CD8-positive, alpha-beta memory T cell (primary cell): ENCODE data around the gene ZCWPW1. TPM values are rescaled to one million over a fixed set of nuclear protein-coding genes. Genes with fewer than 3 reads are reported as not detected.

ENCODE experiments used
- CTCF ChIA-PET: fragments of 350-600 bp; sonication (Branson Sonifier 250); formaldehyde crosslinking; loops from one replicate; lab custom pipeline; 2021; ENCODE audit warnings: antibody characterized with exemption; lab: Charles Lee
- POLR2A ChIA-PET: fragments of 350-600 bp; sonication (Branson Sonifier 250); formaldehyde crosslinking; loops from one replicate; lab custom pipeline; 2021; ENCODE audit warnings: antibody characterized with exemption; lab: Charles Lee
- DNase-seq, 5 donors: peaks; one replicate each; pipeline versions ENCODE4 v3.0.0 to v3.0.0-alpha.2; 2020 to 2022; ENCODE audit warnings: mixed read lengths in 1 of 5
- H3K27ac ChIP-seq: one replicate; pipeline ENCODE4 v1.7.0; 2013; ENCODE audit warnings: low read depth, mild to moderate bottlenecking, low read length, moderate library complexity
- H3K27me3 ChIP-seq: 2 replicates; pipeline ENCODE4 v1.7.0; 2013; ENCODE audit warnings: low read length, mild to moderate bottlenecking; ENCODE audit not compliant: insufficient read depth, poor library complexity, severe bottlenecking
- H3K36me3 ChIP-seq: 2 replicates; pipeline ENCODE4 v1.7.0; 2013; ENCODE audit warnings: mild to moderate bottlenecking, low read length, moderate library complexity; ENCODE audit not compliant: insufficient read depth
- H3K4me1 ChIP-seq: 2 replicates; pipeline ENCODE4 v1.7.0; 2013; ENCODE audit warnings: mild to moderate bottlenecking, low read length, moderate library complexity; ENCODE audit not compliant: insufficient read depth
- H3K4me3 ChIP-seq: 2 replicates; pipeline ENCODE4 v1.7.0; 2013; ENCODE audit warnings: mild to moderate bottlenecking, low read length
- H3K9me3 ChIP-seq: 2 replicates; pipeline ENCODE4 v1.7.0; 2013; ENCODE audit warnings: mild to moderate bottlenecking, low read length
- H3K27ac Mint-ChIP-seq, 8 donors: one replicate each; pipeline ENCODE4 v1.8.0; 2020 to 2021; ENCODE audit warnings: mixed read lengths in 8 of 8, mild to moderate bottlenecking in 6 of 8, inconsistent platforms in 3 of 8, moderate library complexity in 3 of 8
- H3K27me3 Mint-ChIP-seq, 2 donors: one replicate each; pipeline ENCODE4 v1.8.0; 2020 to 2021; ENCODE audit warnings: mixed read lengths in 2 of 2, mild to moderate bottlenecking in 1 of 2, moderate library complexity in 1 of 2
- H3K36me3 Mint-ChIP-seq, 3 donors: one replicate each; pipeline ENCODE4 v1.8.0; 2020 to 2021; ENCODE audit warnings: mixed read lengths in 3 of 3, inconsistent platforms in 1 of 3, mild to moderate bottlenecking in 1 of 3
- H3K4me1 Mint-ChIP-seq, 3 donors: one replicate each; pipeline ENCODE4 v1.8.0; 2020 to 2021; ENCODE audit warnings: mixed read lengths in 3 of 3, inconsistent platforms in 1 of 3, mild to moderate bottlenecking in 1 of 3
- H3K4me3 Mint-ChIP-seq, 7 donors: one replicate each; pipeline ENCODE4 v1.8.0; 2020 to 2021; ENCODE audit warnings: mixed read lengths in 7 of 7, mild to moderate bottlenecking in 6 of 7, moderate library complexity in 4 of 7, inconsistent platforms in 2 of 7
- H3K9me3 Mint-ChIP-seq, 5 donors: one replicate each; pipeline ENCODE4 v1.8.0; 2020 to 2022; ENCODE audit warnings: mixed read lengths in 5 of 5, mild to moderate bottlenecking in 3 of 5, moderate library complexity in 2 of 5, inconsistent platforms in 1 of 5
- polyA plus RNA-seq: library from polyadenylated mRNA; unstranded; fragments of 300-500 nt; fragmentation: Illumina TruSeq; gene quantifications from one replicate; pipeline ENCODE4 v1.2.3, GENCODE V29; 2021
- total RNA-seq, 2 experiments: library from RNA; stranded (reverse); gene quantifications; one replicate each; pipeline ENCODE4 v1.2.3, GENCODE V29; 2021

The ZCWPW1 gene
- total and polyA plus RNA-seq, 3 experiments from 2014 or later = 4.3 to 6.5 (median 5.0) TPM

- H3K36me3 ChIP-seq = peaks cover 33% of the 10 kb centered on the region
- H3K27me3 ChIP-seq = no peaks in the 10 kb centered on the region
- H3K9me3 ChIP-seq = no peaks in the 10 kb centered on the region
- POLR2A ChIA-PET = no interaction called here
- Mint-ChIP-seq H3K9me3 (no peaks in the 10 kb centered on the region), H3K27me3 (peaks cover 0 to 3% of the 10 kb centered on the region in 2 donors), H3K4me1 (peaks cover 37 to 70% (median 55%) of the 10 kb centered on the region in 3 donors), H3K36me3 (peaks cover 4 to 70% (median 5%) of the 10 kb centered on the region in 3 donors), H3K4me3 (peak overlapping the region in 1 of 7 donors; percentile 75), H3K27ac (peak overlapping the region; percentile 29 to 87 (median 57))
- CTCF ChIA-PET = interaction anchor here (0.7 to 1.1 kb wide), 3 partner anchors 10 to 91 kb away, joined by 3 read pairs; no protein-coding TSS in a partner anchor
- no peak overlapping the region for H3K4me3 ChIP-seq
- peaks cover 52% of the 10 kb centered on the region for H3K4me1 ChIP-seq
- DNase-seq = no peak
- H3K27ac ChIP-seq = peak overlapping the region; percentile 27
Observed at GRCh38 chr7:100472854-100473499, 44.5 kb upstream of the ZCWPW1 start.

- Mint-ChIP-seq H3K9me3 (no peaks in the 10 kb centered on the region), H3K4me1 (peaks cover 37 to 70% (median 55%) of the 10 kb centered on the region in 3 donors), H3K27me3 (peaks cover 0 to 3% of the 10 kb centered on the region in 2 donors), H3K27ac (peak overlapping the region in 5 of 8 donors; percentile 29 to 92 (median 71)), H3K4me3 (no peak overlapping the region), H3K36me3 (peaks cover 4 to 72% (median 5%) of the 10 kb centered on the region in 3 donors)
- no peaks in the 10 kb centered on the region for H3K9me3 ChIP-seq
- CTCF ChIA-PET = interaction anchor here (0.7 to 4.8 kb wide), 2 partner anchors 87 to 92 kb away, joined by 3 to 36 read pairs; no protein-coding TSS in a partner anchor
- POLR2A ChIA-PET = no interaction called here
- peak overlapping the region; percentile 27 for H3K27ac ChIP-seq
- H3K4me1 ChIP-seq = peaks cover 52% of the 10 kb centered on the region
- no peak overlapping the region for H3K4me3 ChIP-seq
- DNase-seq = no peak
- H3K36me3 ChIP-seq = peaks cover 40% of the 10 kb centered on the region
- no peaks in the 10 kb centered on the region for H3K27me3 ChIP-seq
Observed at GRCh38 chr7:100472121-100472851, 43.8 kb upstream of the ZCWPW1 start.

- peak overlapping the region in 6 of 8 donors; percentile 29 to 83 (median 60) for H3K27ac Mint-ChIP-seq
- CTCF ChIA-PET = interaction anchor here (2.8 to 4.9 kb wide), 5 partner anchors 9 to 115 kb away, joined by 9 to 82 read pairs (median 20); partner anchors contain the start of genes FBXO24, LRCH4, NYAP1 and TSC22D4
- H3K36me3 Mint-ChIP-seq = peaks cover 0 to 70% (median 3%) of the 10 kb centered on the region in 3 donors
Observed at GRCh38 chr7:100471021-100471420, 42.5 kb upstream of the ZCWPW1 start.

DNA sequence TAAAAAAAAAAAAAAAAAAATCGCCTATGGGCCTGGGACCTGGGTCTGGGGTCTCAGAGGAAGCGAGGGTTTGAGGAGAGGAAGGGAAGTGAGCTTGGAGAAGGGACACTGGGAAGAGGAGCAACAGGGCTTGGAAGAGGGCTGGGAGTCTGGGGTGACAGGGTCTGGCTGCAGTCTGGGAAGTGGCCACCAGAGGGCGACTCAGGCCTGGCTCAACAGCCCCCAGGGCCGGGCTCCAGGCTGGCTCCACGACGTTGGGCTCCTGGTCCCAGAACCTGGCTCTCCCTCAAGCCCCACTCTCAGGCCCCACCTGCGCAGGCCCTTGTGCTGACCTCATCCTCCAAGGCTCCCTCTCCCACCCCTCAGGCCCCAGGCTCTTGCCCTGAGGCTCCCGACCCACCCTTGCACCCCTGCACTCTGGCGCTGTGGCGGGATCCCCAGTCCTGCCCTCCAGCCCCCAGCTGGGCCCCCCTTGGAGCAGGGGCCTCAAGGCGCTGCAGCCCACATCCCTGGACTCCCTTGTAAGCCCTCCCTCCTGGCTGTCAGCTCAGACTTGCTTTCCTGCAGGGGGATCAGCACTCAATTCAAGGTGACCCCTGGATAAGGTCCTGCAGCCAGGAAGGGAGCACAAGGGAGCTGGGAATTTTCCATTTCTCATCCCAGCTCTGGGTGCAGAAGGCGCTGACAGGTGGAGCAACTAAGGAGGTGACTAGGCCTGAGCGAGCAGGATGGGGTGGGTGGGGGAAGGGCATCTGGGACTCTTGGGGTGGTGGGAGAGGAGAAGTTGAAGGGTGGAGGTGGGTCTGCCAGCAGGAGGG is 40.9 kb upstream of the ZCWPW1 start:
- peak overlapping the region in 7 of 8 donors; percentile 64 to 83 (median 70) for H3K27ac Mint-ChIP-seq
- POLR2A ChIA-PET = interaction anchor here (0.6 to 2.2 kb wide), 7 partner anchors 8 to 90 kb away, joined by 3 to 13 read pairs (median 3); no protein-coding TSS in a partner anchor

More at GRCh38 chr7:100471021-100471420, 42.5 kb upstream of the ZCWPW1 start:
- peak overlapping the region in 2 of 7 donors; percentile 32 to 36 for H3K4me3 Mint-ChIP-seq
- peaks cover 0 to 1% of the 10 kb centered on the region in 2 donors for H3K27me3 Mint-ChIP-seq
- H3K36me3 ChIP-seq = peaks cover 32% of the 10 kb centered on the region
- peaks cover 28 to 61% (median 43%) of the 10 kb centered on the region in 3 donors for H3K4me1 Mint-ChIP-seq
- H3K27ac ChIP-seq = no peak overlapping the region
- H3K4me3 ChIP-seq = no peak overlapping the region
- no peaks in the 10 kb centered on the region for H3K9me3 ChIP-seq
- peaks cover 40% of the 10 kb centered on the region for H3K4me1 ChIP-seq
- DNase-seq = no peak
- POLR2A ChIA-PET = interaction anchor here (0.5 kb wide), 1 partner anchor 189 kb away, joined by 3 read pairs; no protein-coding TSS in a partner anchor
- H3K27me3 ChIP-seq = no peaks in the 10 kb centered on the region
- no peaks in the 10 kb centered on the region for H3K9me3 Mint-ChIP-seq

GRCh38 chr7:100467638-100468373 is 39.3 kb upstream of the ZCWPW1 start:
- DNase-seq = no peak
- Histone ChIP-seq H3K36me3 (peaks cover 14% of the 10 kb centered on the region), H3K9me3 (no peaks in the 10 kb centered on the region), H3K27ac (no peak overlapping the region), H3K4me1 (peaks cover 9% of the 10 kb centered on the region), H3K27me3 (no peaks in the 10 kb centered on the region), H3K4me3 (no peak overlapping the region)
- ChIA-PET CTCF (interaction anchor here (2.8 to 4.9 kb wide), 6 partner anchors 13 to 118 kb away, joined by 9 to 82 read pairs (median 20); partner anchors contain the start of genes FBXO24, LRCH4, NYAP1 and TSC22D4), POLR2A (interaction anchor here (2.2 kb wide), 1 partner anchor 92 kb away, joined by 13 read pairs; no protein-coding TSS in a partner anchor)
- Mint-ChIP-seq H3K4me3 (no peak overlapping the region), H3K4me1 (peaks cover 8 to 30% (median 17%) of the 10 kb centered on the region in 3 donors), H3K27me3 (no peaks in the 10 kb centered on the region), H3K9me3 (no peaks in the 10 kb centered on the region), H3K27ac (no peak overlapping the region), H3K36me3 (peaks cover 0 to 60% (median 2%) of the 10 kb centered on the region in 3 donors)

More for the DNA sequence above, 40.9 kb upstream of the ZCWPW1 start:
- Histone ChIP-seq H3K9me3 (no peaks in the 10 kb centered on the region), H3K36me3 (peaks cover 21% of the 10 kb centered on the region), H3K27ac (no peak overlapping the region), H3K4me3 (no peak overlapping the region), H3K4me1 (peaks cover 24% of the 10 kb centered on the region), H3K27me3 (no peaks in the 10 kb centered on the region)
- no peak overlapping the region for H3K4me3 Mint-ChIP-seq
- H3K36me3 Mint-ChIP-seq = peaks cover 0 to 63% (median 2%) of the 10 kb centered on the region in 3 donors
- no peaks in the 10 kb centered on the region for H3K27me3 Mint-ChIP-seq
- peak; percentile 69 to 86 (median 80) for DNase-seq
- CTCF ChIA-PET = interaction anchor here (0.6 to 4.9 kb wide), 31 partner anchors 8 to 381 kb away, joined by 3 to 82 read pairs (median 4); partner anchors contain the start of genes FBXO24, LRCH4, NYAP1 and POP7
- H3K9me3 Mint-ChIP-seq = no peaks in the 10 kb centered on the region
- H3K4me1 Mint-ChIP-seq = peaks cover 17 to 46% (median 31%) of the 10 kb centered on the region in 3 donors

- Mint-ChIP-seq H3K36me3 (peaks cover 0 to 57% (median 2%) of the 10 kb centered on the region in 3 donors), H3K27me3 (no peaks in the 10 kb centered on the region), H3K4me3 (no peak overlapping the region), H3K9me3 (no peaks in the 10 kb centered on the region), H3K4me1 (peaks cover 8 to 26% (median 15%) of the 10 kb centered on the region in 3 donors), H3K27ac (no peak overlapping the region)
- H3K27me3 ChIP-seq = no peaks in the 10 kb centered on the region
- H3K27ac ChIP-seq = no peak overlapping the region
- CTCF ChIA-PET = interaction anchor here (2.3 to 4.9 kb wide), 3 partner anchors 13 to 93 kb away, joined by 14 to 82 read pairs (median 36); partner anchors contain the start of genes NYAP1 and TSC22D4
- peaks cover 14% of the 10 kb centered on the region for H3K36me3 ChIP-seq
- no peaks in the 10 kb centered on the region for H3K9me3 ChIP-seq
- POLR2A ChIA-PET = no interaction called here
- no peak overlapping the region for H3K4me3 ChIP-seq
- no peak for DNase-seq
- peaks cover 7% of the 10 kb centered on the region for H3K4me1 ChIP-seq
Observed at GRCh38 chr7:100466653-100467605, 38.4 kb upstream of the ZCWPW1 start.
